EL (cell line): ENCODE results near the gene AP3S1.
"Not testable (repeated sequence)": the region's sequence is repeated elsewhere in the genome, so short reads cannot be mapped to it uniquely, and the experiment has no call there.

ENCODE experiments used
- DNase-seq: peaks from one replicate; pipeline ENCODE4 v3.0.0-alpha.2; 2016

The AP3S1 gene

GRCh38 chr5:115841382-115842088, at the start of gene AP3S1, which contains the start of gene ATG12:
TSS of gene AP3S1 (plus strand) at chr5:115841935. CDS start at chr5:115842038, 103 bp downstream.
TSS of gene ATG12 (minus strand) at chr5:115841565. CDS start at chr5:115841552, 13 bp downstream.
- peak; percentile 94 for DNase-seq

GRCh38 chr5:115795700-115796099, 46.0 kb upstream of the AP3S1 start:
- DNase-seq: no peak

- DNase-seq: no peak
Measured at GRCh38 chr5:115796656-115797055, 45.1 kb upstream of the AP3S1 start.

- DNase-seq: no peak
Measured at GRCh38 chr5:115798252-115798651, 43.5 kb upstream of the AP3S1 start.

- no peak for DNase-seq
Measured at GRCh38 chr5:115800108-115800507, 41.6 kb upstream of the AP3S1 start.

GRCh38 chr5:115801152-115801551, 40.6 kb upstream of the AP3S1 start:
- DNase-seq: no peak

- DNase-seq: no peak
Measured at GRCh38 chr5:115801984-115802383, 39.8 kb upstream of the AP3S1 start.

GRCh38 chr5:115806986-115807653, 34.6 kb upstream of the AP3S1 start:
- no peak for DNase-seq

GRCh38 chr5:115807654-115808052, 34.1 kb upstream of the AP3S1 start:
- DNase-seq: no peak

- not testable (repeated sequence) for DNase-seq
Measured at GRCh38 chr5:115808066-115808465, 33.7 kb upstream of the AP3S1 start.

GRCh38 chr5:115809946-115810345, 31.8 kb upstream of the AP3S1 start:
- no peak for DNase-seq

GRCh38 chr5:115810761-115811160, 31.0 kb upstream of the AP3S1 start:
- peak; percentile 61 for DNase-seq

- DNase-seq: no peak
Measured at GRCh38 chr5:115811406-115811805, 30.3 kb upstream of the AP3S1 start.

GRCh38 chr5:115812372-115812771, 29.4 kb upstream of the AP3S1 start:
- no peak for DNase-seq

GRCh38 chr5:115813719-115814118, 28.0 kb upstream of the AP3S1 start:
- DNase-seq: no peak

GRCh38 chr5:115815006-115815692, 26.6 kb upstream of the AP3S1 start:
- no peak for DNase-seq

- peak; percentile 28 for DNase-seq
Measured at GRCh38 chr5:115815693-115816225, 26.0 kb upstream of the AP3S1 start.

GRCh38 chr5:115816226-115817081, 25.3 kb upstream of the AP3S1 start, which contains the start of gene CDO1:
TSS of gene CDO1 (minus strand) at chr5:115816659. CDS start at chr5:115816397, 262 bp downstream.
- peak; percentile 68 for DNase-seq

GRCh38 chr5:115817386-115817785, 24.3 kb upstream of the AP3S1 start:
- no peak for DNase-seq

- no peak for DNase-seq
Measured at GRCh38 chr5:115818821-115819220, 22.9 kb upstream of the AP3S1 start.

- DNase-seq: no peak
Measured at GRCh38 chr5:115820846-115821245, 20.9 kb upstream of the AP3S1 start.

GRCh38 chr5:115824983-115825382, 16.8 kb upstream of the AP3S1 start:
- DNase-seq: not testable (repeated sequence)
